Measurements from ENCODE around the gene SELENOM.

DNA sequence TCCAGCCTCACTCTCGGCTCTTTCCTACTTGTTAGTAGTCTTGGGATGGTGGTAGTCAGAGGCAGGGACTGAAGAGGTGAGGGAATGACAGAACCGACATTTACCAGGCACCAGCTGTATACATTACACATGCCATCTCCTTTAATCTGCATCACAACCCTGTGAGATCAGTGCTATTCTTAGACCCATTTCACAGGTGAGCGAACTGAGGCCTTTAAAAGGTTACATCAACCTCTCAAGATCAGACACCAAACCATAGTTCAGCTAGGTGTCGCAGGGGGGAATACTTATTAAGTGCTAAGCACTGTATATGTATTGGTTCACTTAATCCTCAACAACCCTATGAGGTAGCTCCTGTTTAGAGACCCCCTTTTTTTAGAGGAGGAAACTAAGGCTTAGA lies 27.3 kb upstream of the SELENOM start:
- TF ChIP-seq, protein P1, sequence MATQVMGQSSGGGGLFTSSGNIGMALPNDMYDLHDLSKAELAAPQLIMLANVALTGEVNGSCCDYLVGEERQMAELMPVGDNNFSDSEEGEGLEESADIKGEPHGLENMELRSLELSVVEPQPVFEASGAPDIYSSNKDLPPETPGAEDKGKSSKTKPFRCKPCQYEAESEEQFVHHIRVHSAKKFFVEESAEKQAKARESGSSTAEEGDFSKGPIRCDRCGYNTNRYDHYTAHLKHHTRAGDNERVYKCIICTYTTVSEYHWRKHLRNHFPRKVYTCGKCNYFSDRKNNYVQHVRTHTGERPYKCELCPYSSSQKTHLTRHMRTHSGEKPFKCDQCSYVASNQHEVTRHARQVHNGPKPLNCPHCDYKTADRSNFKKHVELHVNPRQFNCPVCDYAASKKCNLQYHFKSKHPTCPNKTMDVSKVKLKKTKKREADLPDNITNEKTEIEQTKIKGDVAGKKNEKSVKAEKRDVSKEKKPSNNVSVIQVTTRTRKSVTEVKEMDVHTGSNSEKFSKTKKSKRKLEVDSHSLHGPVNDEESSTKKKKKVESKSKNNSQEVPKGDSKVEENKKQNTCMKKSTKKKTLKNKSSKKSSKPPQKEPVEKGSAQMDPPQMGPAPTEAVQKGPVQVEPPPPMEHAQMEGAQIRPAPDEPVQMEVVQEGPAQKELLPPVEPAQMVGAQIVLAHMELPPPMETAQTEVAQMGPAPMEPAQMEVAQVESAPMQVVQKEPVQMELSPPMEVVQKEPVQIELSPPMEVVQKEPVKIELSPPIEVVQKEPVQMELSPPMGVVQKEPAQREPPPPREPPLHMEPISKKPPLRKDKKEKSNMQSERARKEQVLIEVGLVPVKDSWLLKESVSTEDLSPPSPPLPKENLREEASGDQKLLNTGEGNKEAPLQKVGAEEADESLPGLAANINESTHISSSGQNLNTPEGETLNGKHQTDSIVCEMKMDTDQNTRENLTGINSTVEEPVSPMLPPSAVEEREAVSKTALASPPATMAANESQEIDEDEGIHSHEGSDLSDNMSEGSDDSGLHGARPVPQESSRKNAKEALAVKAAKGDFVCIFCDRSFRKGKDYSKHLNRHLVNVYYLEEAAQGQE (IDR thresholded peaks at IDR 0.05; ENCODE audit: insufficient read depth in 1 of 2, low read depth in 2 of 2, low read length in 2 of 2), result no peak
- TF ChIP-seq POLR2AphosphoS5 (IDR thresholded peaks at IDR 0.05; ENCODE audit: low read depth, low read length) (no peak), TAF1 (IDR thresholded peaks at IDR 0.05; ENCODE audit: borderline replicate concordance, insufficient read depth, low read length) (no peak), SIN3A (IDR thresholded peaks at IDR 0.05; ENCODE audit: borderline replicate concordance, insufficient read depth, low read length) (no peak), FOXP2 (optimal IDR thresholded peaks at IDR 0.05; ENCODE audit: borderline replicate concordance, extremely low read depth, extremely low read length, insufficient read depth) (no peak)

Measured in PFSK-1 (cell line).